M059J (cell line): ENCODE results near the gene XYLT1. TPM values are rescaled to one million over a fixed set of nuclear protein-coding genes. Genes with fewer than 3 reads are reported as not detected.

Experiments
- DNase-seq: peaks from one replicate; pipeline ENCODE4 v3.0.0-alpha.2; 2012; ENCODE audit warnings: low read depth
- total RNA-seq: library from RNA; depleted of rRNA; stranded (reverse); fragments of >200 nt; shearing (Covaris generic); gene quantifications from 2 replicates; pipeline ENCODE4 v1.2.3, GENCODE V29; 2014

The XYLT1 gene
- total RNA-seq, 1 experiment from 2014 or later = 10.3 TPM

DNA sequence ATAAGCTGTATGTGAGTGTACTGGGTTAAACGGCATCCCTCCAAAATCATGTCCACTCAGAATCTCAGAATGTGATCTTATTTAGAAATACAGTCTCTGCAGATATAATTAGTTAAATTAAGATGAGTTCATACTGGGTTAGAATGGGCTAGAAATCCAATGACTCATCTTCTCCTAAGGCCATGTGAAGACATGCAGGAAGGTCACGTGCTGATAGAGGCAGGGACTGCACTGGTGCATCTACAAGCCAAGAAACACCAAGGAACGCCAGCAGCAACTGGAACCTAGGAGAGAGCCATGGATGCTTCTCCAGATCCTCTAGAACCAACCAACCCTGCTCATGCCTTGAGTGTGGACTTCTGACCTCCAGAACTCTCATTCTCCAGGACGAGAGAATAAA lies 241.0 kb downstream of the XYLT1 start:
- DNase-seq = peak; percentile 72

DNA sequence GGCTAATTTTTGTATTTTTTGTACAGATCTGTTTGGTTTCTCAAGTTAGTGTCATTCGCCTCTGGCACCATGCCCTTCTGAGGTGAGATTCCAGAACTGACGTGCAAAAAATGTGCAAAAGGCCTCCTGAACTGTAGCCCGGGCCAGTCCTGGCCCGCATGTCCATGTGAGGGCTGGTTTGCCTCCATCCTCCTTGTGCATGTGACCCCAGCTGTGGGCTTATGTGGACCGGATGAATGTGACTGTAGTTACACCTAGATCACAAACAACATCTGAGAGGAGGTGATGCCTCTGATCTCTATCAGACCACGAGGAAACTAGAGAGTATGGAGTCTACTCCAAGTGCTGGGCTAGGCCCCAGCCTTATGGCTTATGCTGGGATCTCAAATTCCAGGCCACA lies 241.6 kb downstream of the XYLT1 start:
- DNase-seq = no peak

DNA sequence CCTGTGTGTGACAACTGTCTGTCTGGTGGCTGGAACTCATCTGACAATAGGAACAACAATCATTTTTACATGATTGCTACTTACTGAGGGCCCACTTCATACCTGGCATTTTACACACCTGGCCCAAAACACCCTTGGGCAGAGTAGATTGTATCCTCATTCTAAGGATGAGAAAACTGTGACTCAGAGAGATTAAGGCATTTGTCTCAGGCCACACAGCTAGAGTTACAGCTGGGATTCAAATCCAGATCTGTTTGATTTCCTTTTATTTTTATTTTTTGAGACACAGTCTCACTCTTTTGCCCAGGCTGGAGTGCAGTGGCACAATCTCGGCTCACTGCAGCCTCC lies 242.1 kb downstream of the XYLT1 start:
- no peak for DNase-seq

DNA sequence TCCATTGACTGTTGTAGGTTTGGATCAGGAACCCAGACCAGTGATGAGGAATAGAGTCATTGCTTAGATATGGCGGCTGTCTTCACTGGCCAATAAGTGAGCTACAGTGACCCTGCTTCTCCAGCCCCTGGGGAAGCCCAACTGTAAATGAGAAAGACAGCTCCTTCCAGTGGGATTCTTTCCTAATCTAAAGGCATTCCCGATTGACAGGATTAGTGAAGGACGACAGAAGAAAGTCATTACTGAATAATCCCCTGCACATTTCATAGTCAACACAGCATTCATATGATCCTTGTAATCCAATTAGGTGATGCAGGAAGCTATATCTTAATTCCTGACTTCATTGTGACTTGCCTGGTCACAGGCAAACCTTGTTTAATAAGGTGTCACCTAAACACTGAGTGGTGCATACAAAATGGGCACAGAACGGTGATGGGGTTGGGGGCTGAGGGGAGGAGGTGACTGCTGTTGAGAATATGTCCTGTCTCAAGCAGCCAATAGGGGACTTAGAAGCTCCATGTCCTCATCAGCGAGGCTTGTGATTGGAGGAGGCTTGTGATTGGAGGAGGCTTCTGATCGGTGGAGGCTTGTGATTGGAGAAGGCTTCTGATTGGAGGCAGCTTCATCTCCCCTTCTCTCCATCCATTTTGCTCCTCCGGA lies 242.6 kb downstream of the XYLT1 start:
- no peak for DNase-seq

DNA sequence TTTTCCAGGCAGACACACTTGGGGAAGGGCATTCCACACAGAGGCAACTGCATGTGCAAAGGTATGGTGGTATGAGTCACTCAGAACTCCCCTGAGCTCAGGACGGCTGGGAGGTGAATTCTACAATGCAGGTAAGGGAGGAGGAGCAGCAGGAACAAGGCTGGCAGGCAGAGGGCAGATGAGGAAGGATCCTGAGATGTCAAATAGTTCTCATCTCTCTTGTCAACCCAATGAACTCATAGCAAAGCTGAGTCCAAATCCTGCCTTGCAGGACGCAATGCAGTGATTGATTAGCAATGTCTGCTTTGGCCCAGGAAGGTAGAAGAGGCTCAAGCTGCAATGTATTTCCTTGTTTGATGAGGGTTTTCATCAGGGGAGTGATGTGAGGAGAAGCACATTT lies 243.5 kb downstream of the XYLT1 start:
- DNase-seq = no peak

DNA sequence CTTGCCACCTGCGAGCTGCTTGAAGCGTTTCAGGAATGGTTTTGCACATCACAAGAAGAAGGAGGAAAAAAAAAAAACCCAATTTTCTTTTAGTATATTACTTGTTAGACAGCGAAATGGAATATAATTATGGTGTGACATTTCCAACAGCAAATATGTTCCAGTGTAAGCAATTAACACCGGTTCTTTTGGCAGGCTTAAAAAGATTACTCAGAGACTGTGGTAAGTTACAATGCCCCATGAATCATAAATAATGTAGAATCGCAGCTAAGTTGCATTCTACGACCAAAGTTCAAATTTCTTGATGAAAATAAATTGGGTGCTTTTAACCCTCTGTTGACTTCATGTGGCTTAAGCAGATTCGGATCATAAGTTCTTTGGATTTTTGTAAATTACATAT lies 245.2 kb downstream of the XYLT1 start:
- peak; percentile 31 for DNase-seq

DNA sequence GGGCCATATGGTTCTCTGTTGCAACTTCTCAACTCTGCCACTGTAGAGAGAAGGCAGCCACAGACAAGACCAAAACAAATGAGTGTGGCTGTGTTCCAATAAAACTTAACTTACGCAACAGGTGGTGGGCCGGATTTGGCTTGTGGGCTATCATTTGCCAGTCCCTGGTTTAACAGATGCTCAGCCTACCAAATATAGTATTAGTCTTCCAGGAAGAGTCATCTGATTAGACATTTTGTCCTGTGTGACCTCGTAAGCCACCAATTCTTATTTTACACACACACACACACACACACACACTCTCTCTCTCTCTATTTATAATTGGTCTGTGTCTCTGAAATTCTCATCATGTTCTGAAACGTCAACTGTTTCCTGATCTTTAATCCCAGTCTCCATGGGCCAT lies 245.9 kb downstream of the XYLT1 start:
- peak; percentile 79 for DNase-seq

DNA sequence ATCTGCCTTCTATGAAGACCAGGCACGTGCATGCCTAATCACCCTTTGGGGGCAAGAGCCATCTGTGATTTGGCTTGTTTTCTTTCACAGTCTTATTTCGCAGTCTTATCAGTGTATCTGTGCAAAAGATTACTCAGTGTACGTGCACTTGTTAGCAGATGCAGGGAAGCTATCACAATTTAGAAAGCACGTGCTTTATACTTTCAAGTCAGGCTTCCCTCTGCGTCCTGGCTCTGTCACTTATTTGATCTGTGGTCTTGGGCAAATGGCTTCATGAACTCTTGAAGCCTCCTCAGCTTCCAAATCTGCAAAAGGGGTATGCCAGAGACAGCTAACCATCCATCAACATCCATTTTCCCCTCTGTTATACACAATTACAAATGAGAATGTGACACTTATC lies 246.4 kb downstream of the XYLT1 start:
- DNase-seq = no peak

DNA sequence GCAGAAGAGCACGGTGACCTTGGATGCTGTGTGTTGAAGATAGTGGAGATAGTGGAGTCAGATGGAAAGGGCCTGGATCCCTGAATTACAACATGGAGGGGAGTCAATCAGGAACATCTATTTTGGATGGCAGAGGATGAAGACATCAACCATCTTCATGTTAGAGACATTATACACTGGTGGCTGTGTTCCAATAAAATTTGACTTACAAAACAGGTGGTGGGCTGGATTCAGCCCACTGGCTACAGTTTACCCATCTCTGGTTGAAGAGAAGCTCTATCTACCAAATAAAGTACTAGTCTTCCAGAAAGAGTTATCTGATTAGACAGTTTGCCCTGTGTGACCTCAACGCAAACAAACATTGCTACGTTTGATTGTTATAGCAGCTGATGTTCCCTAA lies 247.2 kb downstream of the XYLT1 start:
- DNase-seq = no peak

DNA sequence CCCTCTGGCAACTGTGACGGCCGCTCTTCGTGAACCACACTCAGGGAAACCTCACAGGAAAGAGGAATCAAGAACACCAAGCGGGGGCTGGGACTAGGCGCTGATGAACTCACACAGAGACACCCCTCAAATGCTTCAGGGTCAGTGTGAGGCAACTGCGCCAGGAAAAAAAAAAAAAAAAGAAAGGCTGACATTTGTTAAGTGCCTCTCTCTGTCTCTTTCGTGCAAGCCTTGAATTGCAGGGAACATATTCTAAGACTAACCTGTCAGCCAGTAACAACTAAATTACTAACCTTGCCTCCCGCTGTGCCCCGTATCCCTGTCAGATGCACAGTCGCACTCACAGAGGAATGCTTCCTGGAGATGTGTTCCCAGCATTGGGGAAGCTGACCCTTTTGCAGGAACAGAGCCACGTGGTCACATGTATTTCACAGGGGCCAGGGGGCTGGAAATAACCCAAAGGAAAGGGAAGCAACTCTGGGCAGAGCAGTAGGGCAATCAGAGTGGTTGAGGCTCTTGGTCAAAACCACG lies 247.8 kb downstream of the XYLT1 start:
- DNase-seq = peak; percentile 40

DNA sequence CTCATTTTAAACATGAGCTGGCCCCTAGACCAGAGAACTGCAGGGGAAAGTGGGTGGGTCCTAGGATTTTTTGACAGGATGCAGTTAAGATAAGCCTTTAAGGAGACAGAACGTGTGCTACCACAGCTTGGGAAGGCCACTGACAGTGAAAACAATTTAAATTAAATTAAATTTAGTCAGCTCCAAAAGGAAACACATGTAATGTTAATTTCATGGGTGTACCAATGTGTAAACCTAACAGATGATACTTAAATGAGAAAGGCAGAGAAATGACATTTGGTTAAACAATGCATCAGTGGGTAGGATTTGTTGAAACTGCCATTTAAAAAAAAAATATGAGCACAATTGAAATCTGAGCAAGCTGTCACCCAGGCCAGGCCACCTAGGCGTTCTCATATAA lies 250.8 kb downstream of the XYLT1 start:
- no peak for DNase-seq

DNA sequence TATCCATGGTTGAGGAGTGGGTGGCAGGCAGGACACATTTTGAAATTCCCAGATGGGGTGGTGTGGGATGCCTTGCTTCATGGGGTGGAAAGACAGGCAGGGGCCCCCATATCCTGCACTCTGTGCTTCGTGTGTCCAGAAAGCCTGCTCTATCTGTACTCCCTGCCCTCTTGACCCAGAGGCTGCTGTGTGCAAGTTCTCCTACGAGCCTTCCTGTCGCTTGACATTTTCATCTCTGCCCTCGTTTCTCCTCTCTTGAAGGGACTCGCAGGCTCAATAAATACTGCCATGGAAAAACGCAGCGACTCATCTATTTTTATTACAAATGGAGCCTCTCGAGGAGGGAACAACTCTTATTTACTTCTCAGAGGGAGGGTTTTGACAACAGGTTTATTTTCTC lies 254.8 kb downstream of the XYLT1 start:
- DNase-seq = no peak

DNA sequence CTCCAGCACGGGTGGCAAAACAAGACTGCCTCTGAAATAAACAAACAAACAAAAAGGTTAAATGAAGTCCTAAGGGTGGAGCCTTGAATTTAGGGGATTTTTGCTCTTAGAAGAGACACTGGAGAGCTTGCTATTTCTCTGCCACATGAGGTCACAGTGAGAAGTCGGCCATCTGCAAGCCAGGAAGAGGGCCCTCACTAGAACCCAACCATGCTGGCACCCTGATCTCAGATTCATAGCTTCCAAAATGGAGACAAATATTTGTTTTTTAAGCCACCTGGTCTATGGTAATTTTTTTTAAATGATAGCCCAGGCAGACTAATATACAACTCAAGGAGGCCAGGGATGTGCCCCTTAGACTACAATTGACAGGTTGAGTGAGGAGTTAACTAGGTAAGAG lies 255.5 kb downstream of the XYLT1 start:
- DNase-seq = no peak

DNA sequence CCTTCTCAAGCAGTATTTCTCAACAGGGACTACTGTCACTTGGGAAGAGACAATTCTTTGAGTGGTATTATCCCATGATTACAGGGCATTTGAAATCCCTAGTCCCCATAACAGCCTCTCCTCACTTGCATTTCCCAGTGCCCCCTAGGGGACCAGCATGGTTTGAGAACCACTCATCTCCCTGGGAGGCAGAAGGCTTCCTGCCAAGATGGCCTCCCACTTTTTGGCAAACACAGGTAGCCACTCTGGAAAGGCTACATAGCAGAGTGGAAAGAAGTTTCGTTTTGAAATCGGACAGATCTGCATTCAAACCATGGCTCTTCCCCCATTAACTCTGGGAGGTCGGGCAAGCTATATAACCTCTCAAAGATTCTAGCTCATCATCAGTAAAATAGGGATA lies 256.8 kb downstream of the XYLT1 start:
- no peak for DNase-seq

DNA sequence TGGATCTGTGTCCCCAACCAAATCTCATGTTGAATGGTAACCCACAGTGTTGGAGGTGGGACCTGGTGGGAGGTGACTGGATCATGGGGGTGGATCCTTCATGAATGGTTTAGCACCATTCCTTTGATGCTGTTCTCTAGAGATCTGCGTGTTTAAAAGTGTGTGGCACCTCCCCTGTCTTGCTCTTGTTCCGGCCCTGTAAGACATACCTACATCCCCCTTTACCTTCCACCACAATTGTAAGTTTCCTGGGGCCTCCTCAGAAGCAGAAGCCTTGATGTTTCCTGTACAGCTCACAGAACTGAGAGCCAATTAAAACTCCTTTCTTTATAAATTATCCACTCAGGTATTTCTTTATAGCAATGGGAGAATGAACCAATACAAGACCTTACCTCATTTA lies 257.7 kb downstream of the XYLT1 start:
- DNase-seq = no peak

DNA sequence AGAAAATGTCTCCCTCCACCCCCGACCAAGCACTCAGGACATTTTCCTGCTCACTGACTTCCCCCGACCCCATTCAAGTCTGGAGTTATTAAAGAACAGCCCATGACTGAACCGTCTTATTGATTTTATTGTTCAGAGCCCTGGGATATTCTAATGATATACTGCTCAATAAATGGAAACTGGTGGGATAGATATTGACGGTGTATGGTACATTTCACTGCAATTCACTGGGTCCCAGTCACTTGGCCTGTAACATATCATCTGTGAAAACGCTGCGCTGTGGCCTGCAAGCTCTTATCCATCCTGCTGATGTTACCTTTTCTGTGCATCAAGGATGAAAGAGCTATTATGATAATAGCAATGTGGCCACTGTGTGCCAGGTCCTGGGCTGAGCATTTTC lies 258.2 kb downstream of the XYLT1 start:
- no peak for DNase-seq

DNA sequence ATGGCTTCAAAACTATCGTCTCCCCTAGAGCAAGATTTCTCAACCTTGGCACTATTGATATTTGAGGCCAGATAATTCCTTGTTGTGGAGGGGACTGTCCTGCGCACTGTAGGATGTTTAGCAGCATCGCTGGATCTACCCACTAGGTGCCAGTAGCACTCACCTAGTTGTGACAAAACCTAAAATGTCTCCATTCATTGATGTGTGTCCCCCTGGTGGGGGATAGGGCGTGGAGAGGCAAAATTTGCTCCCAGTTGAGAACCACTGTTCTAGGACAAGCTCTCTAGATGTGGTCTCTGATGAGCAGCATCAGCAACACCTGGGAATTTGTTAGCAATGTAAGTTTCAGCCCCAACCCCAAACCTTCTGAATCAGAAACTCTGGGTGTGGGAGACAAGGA lies 259.0 kb downstream of the XYLT1 start:
- DNase-seq = peak; percentile 31

DNA sequence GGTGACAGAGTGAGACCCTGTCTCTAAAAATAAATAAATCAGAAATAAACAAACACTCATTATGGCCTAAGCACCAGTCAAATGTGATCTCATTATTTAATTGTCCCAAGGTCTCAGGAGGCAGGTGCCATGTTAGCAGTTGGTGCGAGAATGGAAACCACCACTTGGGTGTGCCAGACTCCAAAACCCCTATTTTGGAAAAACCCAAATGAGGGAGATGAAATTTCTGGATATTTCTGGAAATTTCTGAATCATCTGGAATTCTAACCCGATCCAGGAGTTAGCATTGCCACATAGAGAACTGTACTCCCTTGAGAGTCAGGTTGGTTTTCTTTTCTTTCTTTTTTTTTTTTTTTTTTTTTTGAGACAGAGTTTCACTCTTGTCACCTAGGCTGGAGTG lies 264.0 kb downstream of the XYLT1 start:
- no peak for DNase-seq

DNA sequence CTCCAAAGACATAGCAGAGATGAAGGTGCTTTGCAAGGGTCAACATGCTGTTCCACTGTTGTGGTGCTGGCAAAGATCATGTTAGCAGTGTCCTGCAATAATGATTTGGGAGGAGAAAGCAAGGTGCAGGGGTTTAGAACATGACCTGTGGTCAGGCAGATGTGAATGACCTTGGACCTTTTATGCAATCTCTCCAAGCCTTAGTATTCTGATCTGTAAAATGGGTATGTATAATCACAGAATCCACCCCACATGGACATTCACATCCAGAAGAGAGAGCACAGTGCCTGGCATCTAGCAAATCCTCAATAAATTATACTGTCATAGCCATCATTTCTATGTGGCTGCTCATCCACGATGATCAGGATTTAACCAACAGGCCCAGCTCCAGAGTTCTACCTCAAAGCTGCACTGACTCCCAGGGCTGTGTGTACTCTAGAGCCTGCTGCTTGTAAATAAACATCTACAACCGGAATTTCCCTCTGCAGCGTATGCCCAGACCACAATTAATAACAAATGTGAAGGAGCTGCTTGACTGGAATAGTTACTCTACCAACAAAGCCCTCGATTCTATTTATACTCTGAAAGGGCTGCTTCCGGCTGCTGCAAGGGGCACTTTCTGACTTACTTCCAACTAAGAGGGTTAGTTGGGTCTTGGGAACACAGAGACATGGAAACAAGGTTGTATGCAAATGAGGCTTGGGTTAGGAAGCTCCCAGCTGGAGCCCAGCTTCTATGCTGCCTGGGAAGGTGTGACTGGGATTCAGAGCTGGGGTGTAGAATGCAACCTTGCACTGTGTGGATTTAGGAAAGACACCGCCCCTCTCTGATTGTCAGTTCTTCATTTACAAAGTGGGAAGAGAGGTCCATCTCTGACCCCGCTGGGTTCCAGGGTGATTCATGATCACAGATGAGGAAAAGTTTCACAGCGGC lies 265.2 kb downstream of the XYLT1 start:
- peak; percentile 63 for DNase-seq

DNA sequence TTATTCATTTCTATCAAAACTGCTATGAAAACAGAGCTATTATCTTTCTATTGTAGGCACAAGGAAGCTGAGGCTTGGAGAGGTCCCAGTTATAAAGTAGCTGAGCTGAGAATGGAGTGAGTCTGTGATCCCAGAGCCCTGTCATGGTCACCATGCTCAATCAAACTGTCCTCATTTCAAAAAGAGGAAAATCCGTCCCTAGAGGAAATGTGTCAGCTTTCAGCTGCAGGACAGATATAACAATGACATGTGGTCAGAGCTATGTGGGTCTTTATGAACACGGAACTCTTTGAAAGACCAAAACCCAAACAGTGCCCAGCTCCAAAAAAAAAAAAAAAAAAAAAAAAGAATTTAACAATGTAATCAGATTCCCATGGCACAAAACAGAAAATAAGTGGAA lies 266.1 kb downstream of the XYLT1 start:
- no peak for DNase-seq

DNA sequence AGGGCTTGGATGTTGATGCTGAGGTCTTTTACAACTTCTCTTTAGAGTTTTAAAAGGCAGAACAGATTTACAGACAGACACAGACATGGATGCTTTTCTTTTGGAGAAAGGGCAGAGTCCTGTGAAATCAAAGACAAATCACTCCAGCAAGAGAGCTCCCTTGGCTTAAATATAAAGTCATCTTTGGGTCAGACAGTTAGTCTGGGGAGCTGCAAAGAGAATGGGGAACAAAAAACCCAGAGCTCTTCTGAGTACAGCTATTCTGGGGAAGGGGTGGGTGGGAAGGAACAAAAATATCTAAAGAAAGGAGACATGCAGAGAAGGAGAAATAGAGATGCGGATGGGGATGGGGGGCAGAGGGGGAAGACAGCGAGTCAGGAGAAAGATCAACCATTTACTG lies 266.6 kb downstream of the XYLT1 start:
- DNase-seq = no peak

DNA sequence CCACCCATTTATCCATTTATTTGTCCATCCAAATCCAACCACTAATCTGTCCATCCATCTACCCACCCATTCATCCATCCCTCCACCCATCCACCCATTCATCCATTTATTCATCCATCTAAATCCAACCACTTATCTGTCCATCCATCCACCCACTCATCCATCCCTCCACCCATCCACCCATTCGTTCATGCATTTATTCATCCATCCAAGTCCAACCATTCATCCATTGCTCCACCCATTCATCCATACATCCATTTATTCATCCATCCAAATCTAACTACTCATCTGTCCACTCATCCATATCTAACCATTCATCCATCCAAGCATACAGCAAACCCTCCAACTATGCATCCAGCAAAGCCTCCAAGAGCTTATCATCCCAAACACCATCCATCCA lies 267.3 kb downstream of the XYLT1 start:
- DNase-seq = no peak

DNA sequence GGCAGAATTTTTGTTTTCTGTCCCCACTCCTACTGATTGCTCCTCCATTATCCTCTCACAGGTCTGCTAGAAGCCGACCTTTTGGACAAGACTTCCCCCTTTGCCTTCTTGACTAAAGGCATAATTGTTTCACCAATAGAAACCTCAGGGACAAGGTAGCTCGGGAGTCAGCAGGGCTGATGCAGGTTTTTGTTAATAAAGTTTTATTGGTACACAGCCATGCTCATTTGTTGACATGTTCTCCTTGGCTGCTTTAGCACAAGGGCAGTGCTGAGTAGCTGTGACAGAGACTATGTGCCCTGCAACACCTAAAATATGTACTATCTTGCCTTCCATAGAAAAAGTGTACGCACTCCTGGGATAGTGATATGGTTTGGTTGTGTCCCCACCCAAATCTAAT lies 271.6 kb downstream of the XYLT1 start:
- DNase-seq = no peak
